PC-9 (cell line): Measurements from ENCODE around the gene ETS2. TPM values are rescaled to one million over a fixed set of nuclear protein-coding genes. Genes with fewer than 3 reads are reported as not detected.

Source experiments
- BruUV-seq: library from RNA; stranded (reverse); fragments of 400-500 nt; replicated peaks from 2 replicates; lab custom pipeline; 2021; lab: Mats Ljungman, UMichigan
- CTCF ChIA-PET: fragments of 300-600 bp; sonication (Branson Sonifier 250); formaldehyde crosslinking; loops from one replicate; lab custom pipeline; 2022; ENCODE audit warnings: antibody characterized with exemption; lab: Charles Lee
- POLR2A ChIA-PET: fragments of 300-600 bp; sonication (Branson Sonifier 250); formaldehyde crosslinking; loops from one replicate; lab custom pipeline; 2022; ENCODE audit warnings: antibody characterized with exemption; ENCODE audit not compliant: unreplicated experiment; lab: Charles Lee
- DNase-seq, 2 experiments: peaks; one replicate each; pipeline versions ENCODE4 v3.0.0 to v3.0.0-alpha.2; 2015 to 2022; ENCODE audit warnings: mixed read lengths in 1 of 2
- H2AFZ ChIP-seq: fragments of 200-600 bp; sonication (generic); 2 replicates; pipeline ENCODE4 v1.8.1; 2017; ENCODE audit warnings: antibody characterized with exemption
- H3F3A ChIP-seq: fragments of 200-600 bp; sonication (generic); 2 replicates; pipeline ENCODE4 v1.8.1; 2017; ENCODE audit warnings: antibody characterized with exemption, mild to moderate bottlenecking, low read depth; ENCODE audit not compliant: insufficient read depth
- H3K27ac ChIP-seq: fragments of 200-600 bp; sonication (generic); 2 replicates; pipeline ENCODE4 v1.6.1; 2016; ENCODE audit warnings: mixed run types
- H3K27me3 ChIP-seq: fragments of 200-600 bp; sonication (generic); 2 replicates; pipeline ENCODE4 v1.6.1; 2016; ENCODE audit warnings: low read depth, mixed run types; ENCODE audit not compliant: insufficient read depth
- H3K36me3 ChIP-seq: fragments of 200-600 bp; sonication (generic); 2 replicates; pipeline ENCODE4 v1.6.1; 2016; ENCODE audit warnings: low read depth, mixed run types
- H3K4me1 ChIP-seq: fragments of 200-600 bp; sonication (generic); replicated peaks from 2 replicates; pipeline ENCODE4 v1.6.1; 2016; ENCODE audit warnings: mixed run types; ENCODE audit not compliant: insufficient read depth
- H3K4me2 ChIP-seq: fragments of 200-600 bp; sonication (generic); 2 replicates; pipeline ENCODE4 v1.6.1; 2017; ENCODE audit warnings: mixed run types
- H3K4me3 ChIP-seq: fragments of 200-600 bp; sonication (generic); 2 replicates; pipeline ENCODE4 v1.6.1; 2016; ENCODE audit warnings: mixed run types
- H3K79me2 ChIP-seq: fragments of 200-600 bp; sonication (generic); 2 replicates; pipeline ENCODE4 v1.6.1; 2017; ENCODE audit warnings: low read depth, mixed run types
- H3K9me2 ChIP-seq: fragments of 200-600 bp; sonication (generic); 2 replicates; pipeline ENCODE4 v1.8.1; 2017; ENCODE audit warnings: mild to moderate bottlenecking; ENCODE audit not compliant: insufficient read depth
- H3K9me3 ChIP-seq: fragments of 200-600 bp; sonication (generic); 2 replicates; pipeline ENCODE4 v1.8.1; 2016; ENCODE audit warnings: low read depth; ENCODE audit not compliant: insufficient read depth
- H4K20me1 ChIP-seq: fragments of 200-600 bp; sonication (generic); 2 replicates; pipeline ENCODE4 v1.8.1; 2017; ENCODE audit not compliant: insufficient read depth
- CTCF ChIP-seq: fragments of 200-600 bp; sonication (generic); conservative IDR thresholded peaks from 2 replicates; pipeline ENCODE4 v1.6.1; 2017; ENCODE audit warnings: mixed run types, antibody characterized with exemption, mild to moderate bottlenecking, moderate library complexity
- EZH2 ChIP-seq: fragments of 200-600 bp; sonication (generic); IDR thresholded peaks from 2 replicates; pipeline ENCODE4 v1.8.0; 2017; ENCODE audit warnings: antibody characterized with exemption, low read depth
- intact Hi-C: fragments of 100-400 bp; cut with micrococcal nuclease; formaldehyde crosslinking; loops from one replicate; pipeline ENCODE4 v1.10.0; 2022; ENCODE audit not compliant: unreplicated experiment
- total RNA-seq: library from RNA; stranded (reverse); gene quantifications from 2 replicates; pipeline ENCODE4 v1.2.3, GENCODE V29; 2021

ETS2 gene
- total RNA-seq, 1 experiment from 2014 or later, result 20.4 TPM

GRCh38 chr21:38806153-38806941, 618 bp downstream of the ETS2 start:
- POLR2A ChIA-PET, result interaction anchor here (0.6 to 1.9 kb wide), 4 partner anchors 10 to 1436 kb away, joined by 3 to 48 read pairs (median 10); no protein-coding TSS in a partner anchor
- Histone ChIP-seq H3F3A (peaks cover 20% of the 10 kb centered on the region), H2AFZ (no peak overlapping the region), H3K27ac (peak overlapping the region; percentile 95), H3K36me3 (peaks cover 10% of the 10 kb centered on the region; the same call in 1 of the 2 replicates), H3K79me2 (peaks cover 46% of the 10 kb centered on the region), H3K4me3 (peak overlapping the region; percentile 79), H3K4me1 (peaks cover 33% of the 10 kb centered on the region), H3K9me3 (no peaks in the 10 kb centered on the region), H3K27me3 (no peaks in the 10 kb centered on the region), H3K9me2 (no peaks in the 10 kb centered on the region), H3K4me2 (peak overlapping the region; percentile 95), H4K20me1 (no peaks in the 10 kb centered on the region)
- intact Hi-C loops, result loop anchor here (5.0 kb wide), 1 partner anchor 46 kb away; no protein-coding TSS in a partner anchor
- no TSS peak for BruUV-seq
- CTCF ChIA-PET, result interaction anchor here (0.7 kb wide), 1 partner anchor 14 kb away, joined by 25 read pairs; no protein-coding TSS in a partner anchor
- no peak for TF ChIP-seq EZH2
- no peak for TF ChIP-seq CTCF
- no peak for DNase-seq

- peak overlapping the region; percentile 79 for H3K4me3 ChIP-seq
- no peaks in the 10 kb centered on the region for H3K27me3 ChIP-seq
- TF ChIP-seq CTCF (no peak), EZH2 (no peak)
- H3K36me3 ChIP-seq, result peaks cover 16% of the 10 kb centered on the region
- no peaks in the 10 kb centered on the region for H3K9me3 ChIP-seq
- H2AFZ ChIP-seq, result no peak overlapping the region
- no peaks in the 10 kb centered on the region for H4K20me1 ChIP-seq
- peak overlapping the region; percentile 95 for H3K4me2 ChIP-seq
- peaks cover 50% of the 10 kb centered on the region for H3K79me2 ChIP-seq
- peak overlapping the region; percentile 95 for H3K27ac ChIP-seq
- peaks cover 20% of the 10 kb centered on the region for H3F3A ChIP-seq
- ChIA-PET CTCF (interaction anchor here (0.7 kb wide), 1 partner anchor 148 kb away, joined by 3 read pairs; no protein-coding TSS in a partner anchor), POLR2A (interaction anchor here (0.6 to 1.9 kb wide), 3 partner anchors 13 to 208 kb away, joined by 5 to 48 read pairs (median 8); no protein-coding TSS in a partner anchor)
- H3K4me1 ChIP-seq, result peaks cover 33% of the 10 kb centered on the region
- no peak for DNase-seq
- no TSS peak for BruUV-seq
- H3K9me2 ChIP-seq, result no peaks in the 10 kb centered on the region
- intact Hi-C loops, result loop anchor here (5.0 kb wide), 1 partner anchor 45 kb away; no protein-coding TSS in a partner anchor
These were observed 1.2 kb downstream of the ETS2 start for GRCh38 chr21:38806942-38807284.

- H3K27me3 ChIP-seq, result no peaks in the 10 kb centered on the region
- no peaks in the 10 kb centered on the region for H4K20me1 ChIP-seq
- BruUV-seq, result no TSS peak
- no peaks in the 10 kb centered on the region for H3K9me2 ChIP-seq
- H3K4me2 ChIP-seq, result peak overlapping the region; percentile 95
- H3K9me3 ChIP-seq, result no peaks in the 10 kb centered on the region
- TF ChIP-seq EZH2 (no peak), CTCF (no peak)
- CTCF ChIA-PET, result interaction anchor here (0.6 to 0.7 kb wide), 3 partner anchors 49 to 1788 kb away, joined by 3 to 5 read pairs (median 3); no protein-coding TSS in a partner anchor
- H3K36me3 ChIP-seq, result peaks cover 19% of the 10 kb centered on the region
- intact Hi-C loops, result loop anchor here (5.0 kb wide), 1 partner anchor 45 kb away; no protein-coding TSS in a partner anchor
- H3F3A ChIP-seq, result peaks cover 20% of the 10 kb centered on the region
- DNase-seq, result no peak
- H3K4me1 ChIP-seq, result peaks cover 33% of the 10 kb centered on the region
- POLR2A ChIA-PET, result interaction anchor here (0.6 to 1.9 kb wide), 4 partner anchors 13 to 208 kb away, joined by 3 to 48 read pairs (median 6); no protein-coding TSS in a partner anchor
- H3K27ac ChIP-seq, result peak overlapping the region; percentile 95; the same call in 1 of the 2 replicates
- H2AFZ ChIP-seq, result no peak overlapping the region
- H3K4me3 ChIP-seq, result peak overlapping the region; percentile 79
- peaks cover 52% of the 10 kb centered on the region for H3K79me2 ChIP-seq
These were observed 1.7 kb downstream of the ETS2 start for GRCh38 chr21:38807441-38807871.
